ENCODE results near the gene CCDC8.
"Not testable (repeated sequence)": the region's sequence is repeated elsewhere in the genome, so short reads cannot be mapped to it uniquely, and the experiment has no call there.

Gene CCDC8, protein sequence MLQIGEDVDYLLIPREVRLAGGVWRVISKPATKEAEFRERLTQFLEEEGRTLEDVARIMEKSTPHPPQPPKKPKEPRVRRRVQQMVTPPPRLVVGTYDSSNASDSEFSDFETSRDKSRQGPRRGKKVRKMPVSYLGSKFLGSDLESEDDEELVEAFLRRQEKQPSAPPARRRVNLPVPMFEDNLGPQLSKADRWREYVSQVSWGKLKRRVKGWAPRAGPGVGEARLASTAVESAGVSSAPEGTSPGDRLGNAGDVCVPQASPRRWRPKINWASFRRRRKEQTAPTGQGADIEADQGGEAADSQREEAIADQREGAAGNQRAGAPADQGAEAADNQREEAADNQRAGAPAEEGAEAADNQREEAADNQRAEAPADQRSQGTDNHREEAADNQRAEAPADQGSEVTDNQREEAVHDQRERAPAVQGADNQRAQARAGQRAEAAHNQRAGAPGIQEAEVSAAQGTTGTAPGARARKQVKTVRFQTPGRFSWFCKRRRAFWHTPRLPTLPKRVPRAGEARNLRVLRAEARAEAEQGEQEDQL

GRCh38 chr19:46413262-46414031 lies at the start of gene CCDC8:
Gene CCDC8 (minus strand): TSS chr19:46413564. CDS start chr19:46412810, 754 bp downstream.
- DNase-seq = no peak

DNA sequence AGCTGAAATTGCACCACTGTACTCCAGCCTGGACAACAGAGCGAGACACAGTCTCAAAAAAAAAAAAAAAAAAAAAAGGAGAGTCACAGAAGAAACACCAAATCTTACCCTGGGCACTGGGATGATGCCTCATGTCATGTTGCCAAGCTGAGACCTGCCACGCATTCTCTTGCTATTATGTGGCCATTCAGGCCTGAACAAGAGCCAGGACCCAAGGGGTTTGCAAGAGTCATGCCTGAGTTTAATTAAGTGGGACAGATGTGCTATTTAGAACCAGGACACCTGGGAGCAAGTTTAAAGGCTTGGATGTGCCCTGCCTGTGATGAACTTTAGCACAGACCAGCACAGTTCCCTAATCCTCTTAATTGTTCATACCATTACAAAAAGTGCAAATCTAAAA lies 48.2 kb upstream of the CCDC8 start:
- DNase-seq = no peak

GRCh38 chr19:46460981-46461380 lies 47.6 kb upstream of the CCDC8 start:
- no peak for DNase-seq

DNA sequence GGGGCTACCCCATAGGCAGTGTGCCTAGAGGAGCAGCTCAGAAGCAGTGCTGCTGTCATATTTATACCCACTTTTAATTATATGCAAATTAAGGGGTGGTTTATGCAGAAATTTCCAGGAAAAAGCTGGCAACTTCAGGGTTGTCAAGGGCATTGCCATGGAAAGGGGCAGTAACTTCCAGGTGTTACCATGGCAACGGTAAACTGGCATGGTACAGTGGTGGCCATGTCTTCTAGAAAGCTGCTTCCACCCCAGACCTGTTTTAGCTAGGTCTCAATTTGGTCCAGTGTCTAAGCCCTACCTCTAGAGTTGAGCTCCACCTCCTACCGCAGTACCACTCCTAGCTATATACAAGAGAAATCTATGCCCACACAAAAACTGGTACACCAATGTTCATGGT lies 46.7 kb upstream of the CCDC8 start:
- DNase-seq = no peak

DNA sequence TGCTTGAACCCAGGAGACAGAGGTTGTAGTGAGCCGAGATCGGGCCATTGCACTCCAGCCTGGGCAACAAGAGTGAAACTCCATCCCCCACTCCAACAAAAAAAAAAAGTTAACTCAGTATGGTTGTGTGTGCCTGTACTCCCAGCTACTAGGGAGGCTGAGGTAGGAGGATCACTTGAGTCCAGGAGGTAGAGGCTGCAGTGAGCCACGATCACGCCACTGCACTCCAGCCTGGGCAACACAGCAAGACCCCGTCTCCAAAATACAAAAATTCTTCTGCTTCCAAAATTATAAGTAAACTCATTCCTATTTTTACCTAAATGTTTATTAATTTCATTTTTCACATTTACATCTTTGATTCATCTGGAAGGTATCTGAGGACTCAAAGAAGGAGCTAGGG lies 43.6 kb upstream of the CCDC8 start:
- DNase-seq = no peak

GRCh38 chr19:46454244-46454643 lies 40.9 kb upstream of the CCDC8 start:
- no peak for DNase-seq

DNA sequence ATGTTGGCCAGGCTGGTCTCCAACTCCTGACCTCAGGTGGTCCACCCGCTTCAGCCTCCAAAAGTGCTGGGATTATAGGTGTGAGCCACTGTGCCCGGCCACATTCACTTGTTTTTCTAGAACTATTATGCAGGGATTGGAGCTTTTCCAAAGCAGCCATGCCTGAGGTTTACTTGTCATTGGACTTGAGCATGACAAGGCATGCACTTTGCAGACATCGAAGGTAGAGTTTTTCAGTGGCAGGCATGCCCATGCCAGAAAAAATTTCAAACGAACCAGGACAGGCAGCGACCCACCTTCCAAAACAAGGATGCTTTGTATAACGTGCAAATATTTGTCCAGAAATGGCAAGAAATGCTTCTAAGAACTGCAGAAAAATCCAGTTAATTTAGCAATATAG lies 40.3 kb upstream of the CCDC8 start:
- no peak for DNase-seq

DNA sequence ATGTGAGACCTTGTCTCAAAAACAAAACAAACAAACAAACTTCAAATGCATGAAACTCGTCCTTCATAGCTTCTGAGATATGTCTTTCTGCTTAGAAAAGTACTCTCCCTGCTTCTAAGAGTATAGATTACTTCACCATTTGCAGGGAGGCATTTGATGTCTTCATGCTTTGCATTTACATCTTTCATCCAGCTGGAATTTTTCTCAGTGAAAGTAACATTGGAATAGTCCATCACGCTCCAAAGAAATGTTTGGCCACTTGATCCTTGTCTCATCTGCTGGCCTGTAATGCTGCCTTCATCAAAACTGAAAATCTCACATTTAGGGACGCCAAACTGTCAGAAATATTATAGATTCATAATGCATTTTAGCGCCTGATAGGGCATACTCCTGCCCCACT lies 38.8 kb upstream of the CCDC8 start:
- no peak for DNase-seq

- DNase-seq = no peak
These were observed 38.0 kb upstream of the CCDC8 start for GRCh38 chr19:46451352-46451751.

- DNase-seq = no peak
These were observed 37.4 kb upstream of the CCDC8 start for GRCh38 chr19:46450737-46451136.

- no peak for DNase-seq
These were observed 35.9 kb upstream of the CCDC8 start for GRCh38 chr19:46449228-46449627.

DNA sequence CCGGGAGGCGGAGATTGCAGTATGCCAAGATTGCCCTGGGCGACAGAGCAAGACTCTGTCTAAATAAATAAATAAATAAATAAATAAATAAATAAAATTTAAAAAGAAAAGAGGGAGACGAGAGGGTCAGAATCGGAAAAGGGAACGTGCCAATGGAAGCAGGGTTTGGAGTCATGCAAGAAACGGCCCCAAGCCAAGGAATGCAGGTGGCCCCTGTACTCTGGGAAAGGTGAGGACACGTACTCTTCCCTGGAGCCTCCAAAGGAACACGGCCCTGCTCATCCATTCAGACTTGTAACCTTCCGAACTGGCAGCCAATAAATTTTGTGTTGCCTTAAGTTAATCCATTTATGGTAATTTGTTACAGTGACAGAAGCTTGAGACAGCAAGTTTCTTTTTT lies 35.2 kb upstream of the CCDC8 start:
- DNase-seq = no peak

- DNase-seq = no peak
These were observed 34.5 kb upstream of the CCDC8 start for GRCh38 chr19:46447824-46448223.

GRCh38 chr19:46447006-46447405 lies 33.6 kb upstream of the CCDC8 start:
- no peak for DNase-seq

DNA sequence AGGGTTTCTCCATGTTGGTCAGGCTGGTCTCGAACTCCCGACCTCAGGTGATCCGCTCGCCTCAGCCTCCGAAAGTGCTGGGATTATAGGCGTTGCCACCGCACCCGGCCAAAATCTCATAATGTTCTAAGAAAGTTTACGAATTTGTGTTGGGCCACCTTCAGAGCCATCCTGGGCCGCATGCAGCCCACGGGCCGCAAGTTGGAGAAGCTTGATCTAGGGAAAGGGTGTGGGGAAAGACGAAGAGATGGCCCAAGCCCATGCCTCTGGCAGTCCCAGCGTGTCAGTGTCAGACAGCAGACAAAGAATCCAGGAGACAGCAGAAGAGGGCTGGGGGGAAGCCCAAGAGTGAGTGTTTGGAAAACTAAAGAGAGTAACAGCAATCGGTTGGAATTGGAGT lies 32.7 kb upstream of the CCDC8 start:
- no peak for DNase-seq

DNA sequence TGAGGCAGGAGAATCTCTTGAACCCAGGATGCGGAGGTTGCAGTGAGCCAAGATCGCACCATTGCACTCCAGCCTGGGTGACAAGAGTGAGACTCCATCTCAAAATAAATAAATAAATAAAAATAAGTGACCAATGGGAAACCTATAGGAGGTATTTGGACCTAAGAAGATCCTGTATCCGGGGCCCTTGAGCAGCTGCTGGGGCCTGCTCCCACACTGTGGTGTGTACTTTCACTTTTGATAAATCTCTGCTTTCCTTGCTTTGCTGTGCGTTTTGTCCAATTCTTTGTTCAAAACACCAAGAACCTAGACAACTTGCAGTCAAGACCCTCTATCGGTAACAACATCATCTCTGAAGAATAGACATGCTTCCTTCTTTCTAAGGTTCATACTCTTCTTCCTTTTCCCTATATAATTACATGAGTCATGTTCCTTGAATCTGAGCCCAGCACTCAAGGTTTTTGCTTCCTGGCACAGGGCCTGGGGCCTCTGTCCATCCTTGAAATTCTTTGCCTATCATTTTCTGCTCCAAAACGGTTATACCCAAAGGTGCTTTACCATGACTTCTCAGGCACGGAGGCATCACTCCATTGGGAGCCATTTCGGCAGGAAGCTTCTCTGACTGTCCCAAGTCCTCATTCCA lies 29.6 kb upstream of the CCDC8 start:
- DNase-seq = no peak

DNA sequence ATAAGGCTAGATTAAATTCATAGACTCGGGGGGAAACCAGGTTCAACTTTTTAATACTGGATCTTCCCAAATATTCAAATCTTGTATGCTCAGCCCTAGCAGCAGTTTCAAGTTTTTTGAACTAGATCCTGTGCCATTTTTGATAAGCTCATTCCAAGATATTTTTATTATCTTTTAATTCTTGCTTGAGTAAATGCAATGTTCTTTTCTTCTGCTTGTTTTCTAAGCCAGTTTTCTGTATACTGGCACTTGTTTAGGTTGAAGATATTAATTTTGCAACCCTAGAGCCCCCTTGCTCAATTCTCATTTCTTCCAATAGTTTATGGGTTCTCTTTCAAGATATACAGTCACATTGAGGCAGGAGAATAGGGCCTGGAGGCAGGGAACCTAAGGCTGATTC lies 28.5 kb upstream of the CCDC8 start:
- no peak for DNase-seq

GRCh38 chr19:46435689-46436088 lies 22.3 kb upstream of the CCDC8 start:
- DNase-seq = not testable (repeated sequence)

DNA sequence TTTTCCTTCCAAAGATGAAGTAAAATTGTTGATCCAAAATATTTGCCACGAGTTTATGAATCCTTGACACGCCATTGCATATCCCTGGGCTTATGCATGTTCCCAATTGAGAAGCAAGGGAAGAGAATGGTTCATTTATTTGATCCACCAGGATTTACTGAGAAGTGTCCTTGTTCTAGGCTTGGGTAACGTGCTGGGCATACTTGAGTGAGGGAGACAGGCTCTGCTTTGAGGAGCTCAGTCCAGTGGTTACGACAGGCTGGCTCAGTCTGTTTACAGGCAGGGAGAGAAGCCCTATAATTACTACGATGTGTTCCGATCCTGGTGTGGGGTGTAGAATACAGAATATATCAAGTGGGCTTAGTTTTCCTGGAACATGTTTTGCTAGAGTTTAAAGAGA lies 21.6 kb upstream of the CCDC8 start:
- DNase-seq = no peak

- not testable (repeated sequence) for DNase-seq
These were observed 20.1 kb upstream of the CCDC8 start for GRCh38 chr19:46433470-46433869.

DNA sequence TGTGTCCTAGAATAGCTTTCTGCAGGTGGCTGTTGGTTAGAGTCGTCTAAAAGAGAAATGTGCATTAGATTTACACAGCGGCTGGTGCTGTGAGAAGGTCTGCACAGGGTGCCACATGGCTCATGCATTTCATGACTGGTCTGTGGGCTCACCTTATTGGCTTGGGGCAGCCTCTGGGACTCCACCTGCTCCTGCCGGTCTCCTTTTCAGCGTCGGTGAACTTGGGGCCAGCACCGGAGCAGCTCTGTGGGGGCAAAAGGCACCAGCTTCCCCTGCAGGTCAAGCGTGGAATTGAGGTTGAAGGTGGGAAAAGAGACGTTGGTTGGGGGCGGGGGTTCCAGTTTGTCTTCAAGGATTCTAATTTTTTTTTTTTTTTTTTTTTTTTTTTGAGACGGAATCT lies 18.5 kb upstream of the CCDC8 start:
- DNase-seq = no peak

DNA sequence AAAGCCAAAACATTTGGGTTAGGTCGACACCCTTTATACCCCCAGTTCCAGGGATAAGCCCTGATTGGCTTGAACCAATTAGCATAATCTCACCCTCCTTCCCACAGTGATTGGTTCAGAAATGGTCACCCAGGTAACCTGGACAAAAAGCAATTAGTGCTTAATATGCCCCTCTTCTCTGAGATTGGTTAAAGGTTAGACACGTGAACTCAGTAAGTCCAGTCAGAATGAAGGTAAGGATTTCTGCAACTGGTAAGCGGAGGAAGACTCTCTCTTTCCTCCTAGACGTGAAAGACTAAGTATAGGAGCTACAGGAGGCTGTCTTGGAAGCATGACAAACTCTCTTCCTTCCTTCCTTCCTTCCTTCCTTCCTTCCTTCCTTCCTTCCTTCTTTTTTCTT lies 16.6 kb upstream of the CCDC8 start:
- DNase-seq = no peak
